Ecto neural progenitor cell (in vitro differentiated cells): ENCODE results near the gene TWIST2.

Experiments used
- DNase-seq: peaks from one replicate; pipeline ENCODE4 v3.0.0-alpha.2; 2018; ENCODE audit warnings: low spot score

TWIST2 gene

DNA sequence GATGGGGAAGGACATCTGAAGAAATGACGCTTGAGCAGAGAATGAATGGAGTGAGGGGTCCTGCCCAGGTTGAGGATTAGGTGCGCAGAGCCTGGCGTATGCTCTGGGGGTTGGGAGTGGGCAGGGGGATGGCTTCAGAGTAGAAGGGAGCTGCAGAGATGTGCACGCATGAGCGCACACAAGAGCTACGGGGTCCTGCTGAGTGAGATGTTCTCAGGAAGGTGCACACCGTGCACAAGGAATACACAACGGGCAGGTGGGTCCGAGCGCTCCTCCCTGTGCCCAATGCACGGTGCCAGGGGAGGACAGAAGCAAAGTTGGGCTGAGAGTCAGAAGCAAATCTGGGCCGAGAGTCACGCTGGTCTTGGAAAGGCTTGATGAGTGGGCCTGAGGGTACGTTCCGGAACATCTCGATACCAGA is 25.5 kb downstream of the TWIST2 start:
- no peak for DNase-seq

DNA sequence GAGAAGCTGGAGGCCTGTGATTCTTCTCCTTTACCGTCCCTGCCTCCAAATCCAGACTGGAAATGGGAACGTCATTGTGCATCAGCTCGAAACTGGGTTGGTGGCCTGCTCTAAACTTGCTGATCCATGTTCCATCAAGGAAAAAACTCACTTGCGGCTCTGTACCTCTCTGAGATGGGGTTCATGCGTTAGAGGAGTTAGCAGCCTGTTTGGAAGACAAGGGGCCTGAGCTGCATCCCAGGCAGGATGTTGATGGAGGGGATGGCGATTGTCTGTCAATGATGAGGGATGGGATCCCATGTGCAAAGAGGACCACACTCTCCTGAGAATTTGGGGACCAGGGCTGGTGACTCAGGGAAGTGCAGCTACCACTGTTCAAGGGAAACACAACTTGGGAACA is 26.0 kb downstream of the TWIST2 start:
- no peak for DNase-seq

DNA sequence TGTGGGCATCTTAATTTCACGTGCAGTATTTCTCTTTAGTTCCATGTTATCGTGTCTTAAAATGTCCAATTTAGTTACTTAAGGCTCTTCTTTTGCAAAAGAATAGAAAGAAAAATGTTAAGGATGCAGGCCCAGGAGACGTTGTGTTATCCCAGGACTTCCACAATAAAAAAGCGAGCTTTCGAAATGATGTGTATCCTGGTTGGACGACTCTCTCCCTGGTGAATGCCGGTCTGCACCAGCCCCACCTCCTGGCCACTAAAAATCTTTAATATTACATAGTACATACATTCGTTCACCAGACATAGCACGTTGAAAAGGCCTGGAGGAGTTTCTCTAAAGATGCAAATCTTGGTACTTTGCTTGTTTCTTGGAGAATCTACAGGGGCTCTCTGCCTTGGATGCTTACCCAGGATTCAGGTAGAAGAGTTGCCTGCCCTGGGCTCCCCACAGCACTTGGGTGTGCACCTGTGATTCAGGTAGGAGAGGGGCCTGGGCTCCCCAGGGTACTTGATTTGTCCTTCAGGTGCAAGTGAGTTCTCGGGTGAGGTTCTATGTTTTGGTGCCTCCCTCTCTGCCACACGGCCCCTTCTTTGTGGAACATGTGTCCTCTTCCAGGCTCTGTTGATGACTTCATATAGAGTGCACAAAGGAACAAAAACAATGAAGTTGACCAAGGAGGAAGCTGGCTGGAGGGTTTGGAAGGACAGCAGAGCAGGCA is 26.6 kb downstream of the TWIST2 start:
- DNase-seq: no peak

DNA sequence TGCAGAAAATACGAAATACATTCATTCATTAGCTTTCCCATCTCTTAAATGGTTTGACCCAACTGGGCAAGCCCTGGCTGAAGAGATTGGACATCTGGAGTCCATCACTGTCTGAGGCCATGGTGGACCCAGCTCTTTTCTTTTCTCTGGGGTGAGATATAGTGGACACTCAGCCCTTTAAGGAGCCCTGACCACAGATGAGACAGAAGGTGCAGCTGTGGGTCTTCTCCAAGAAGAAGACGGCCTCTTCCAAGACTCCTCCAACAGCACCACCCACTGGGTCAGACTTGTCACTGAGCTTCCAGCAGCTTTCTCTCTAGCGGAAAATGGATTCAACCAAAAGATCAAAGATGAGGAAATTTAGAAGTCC is 27.2 kb downstream of the TWIST2 start:
- peak; percentile 38 for DNase-seq

DNA sequence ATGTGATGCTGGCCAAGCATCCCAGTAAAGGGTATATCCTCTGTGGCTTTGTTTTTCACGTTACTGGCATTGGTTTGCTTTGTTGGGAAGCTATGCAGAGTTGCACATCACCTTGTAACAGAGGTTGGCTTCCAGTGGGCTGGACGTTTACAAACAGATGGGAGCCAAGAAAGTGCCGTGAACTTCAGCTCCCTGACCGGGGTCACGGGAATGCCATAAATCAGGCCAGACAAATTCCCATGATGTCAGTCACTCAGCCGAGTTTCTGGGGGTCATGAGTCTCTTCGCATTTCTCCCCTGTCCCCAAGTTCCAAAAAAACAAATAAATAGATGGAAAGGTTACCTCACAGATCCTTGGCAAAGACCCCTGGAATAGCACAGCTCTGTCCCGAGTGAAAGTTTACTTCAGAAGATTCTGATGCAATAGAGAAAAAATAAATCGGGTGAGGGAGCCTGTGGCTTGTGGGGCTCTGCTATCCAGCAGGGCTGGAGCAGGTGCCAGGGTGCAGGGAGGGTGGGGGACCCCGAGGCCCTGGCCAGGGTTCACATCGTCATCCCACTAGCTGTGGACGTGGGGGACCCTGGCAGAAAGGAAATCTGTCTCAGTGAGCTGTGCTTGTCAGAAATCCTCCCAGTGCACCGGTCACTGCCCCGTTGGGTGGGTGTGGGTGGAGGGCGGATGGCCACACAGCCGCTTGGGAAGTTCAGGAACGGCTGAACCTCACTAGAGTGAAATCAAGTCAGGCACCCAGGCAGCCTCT is 27.8 kb downstream of the TWIST2 start:
- no peak for DNase-seq

DNA sequence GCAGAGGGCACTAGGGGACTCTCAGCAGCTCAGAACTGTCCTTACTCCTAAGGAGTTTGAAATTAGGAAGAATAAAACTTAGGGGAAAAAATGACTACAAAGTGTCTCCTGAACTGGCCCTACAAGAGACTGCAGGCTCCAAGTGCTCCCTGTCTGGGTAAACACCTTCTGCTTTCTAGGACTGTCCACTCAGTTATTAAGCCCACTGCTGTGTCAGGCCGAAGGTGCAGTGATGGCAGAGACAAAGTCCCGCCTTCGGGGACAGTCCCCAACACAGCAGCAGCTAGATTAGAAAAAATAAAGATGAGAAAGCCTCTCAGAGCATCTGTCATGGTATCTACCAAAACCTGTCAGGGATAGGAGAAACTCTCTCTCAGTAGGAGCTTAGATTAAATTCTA is 28.3 kb downstream of the TWIST2 start:
- no peak for DNase-seq

DNA sequence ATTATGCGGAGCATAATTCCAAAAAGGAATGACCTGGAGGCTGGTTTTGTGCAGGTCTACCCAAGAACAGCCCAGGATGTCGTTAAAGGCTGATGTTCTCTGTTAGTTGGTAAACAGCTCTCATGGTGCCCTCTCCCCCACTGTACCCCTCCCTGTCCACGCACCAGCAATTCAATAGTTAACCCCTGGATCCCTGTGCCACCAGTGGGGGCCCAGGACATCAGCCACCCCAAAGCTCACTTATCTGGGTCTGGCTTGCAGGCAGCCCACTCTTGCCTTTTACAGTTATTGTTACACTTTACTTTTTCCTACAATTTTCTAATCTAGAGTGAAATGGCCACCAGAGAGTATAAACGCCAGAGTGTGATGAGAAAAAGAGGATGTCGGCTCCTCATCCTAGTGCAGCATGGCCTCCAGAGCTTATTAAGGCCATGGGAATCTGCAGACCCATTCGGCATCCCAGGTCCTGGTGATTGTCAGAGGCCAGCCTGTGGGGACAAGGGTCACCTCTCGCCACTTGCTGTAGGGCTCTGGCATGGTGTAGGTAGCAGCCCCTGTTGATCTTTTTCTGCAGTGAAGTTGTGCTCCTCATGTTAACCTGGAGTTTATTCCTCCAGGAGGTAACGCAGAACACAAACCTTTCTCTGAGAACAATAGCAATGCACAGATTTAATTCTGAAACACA is 30.3 kb downstream of the TWIST2 start:
- DNase-seq: no peak

DNA sequence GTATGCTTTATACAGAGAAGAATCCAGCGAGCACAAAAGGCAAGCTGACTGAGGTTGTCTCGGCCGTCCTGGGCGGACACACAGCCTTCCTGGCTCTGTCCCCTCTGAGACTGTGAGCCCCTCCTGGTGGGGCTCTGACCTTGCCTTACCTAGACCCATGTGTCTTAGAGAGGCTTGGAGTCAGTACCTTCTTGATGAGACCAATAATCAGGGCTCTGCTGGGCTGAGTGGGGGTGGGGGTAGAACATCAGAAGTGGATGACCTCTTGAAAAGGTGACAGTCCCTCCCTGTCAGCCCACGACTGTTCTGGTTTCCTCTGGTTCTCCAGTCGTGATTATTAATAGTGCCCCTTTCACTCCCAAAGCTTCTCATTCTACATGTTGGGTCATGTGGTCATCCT is 31.2 kb downstream of the TWIST2 start:
- DNase-seq: no peak

DNA sequence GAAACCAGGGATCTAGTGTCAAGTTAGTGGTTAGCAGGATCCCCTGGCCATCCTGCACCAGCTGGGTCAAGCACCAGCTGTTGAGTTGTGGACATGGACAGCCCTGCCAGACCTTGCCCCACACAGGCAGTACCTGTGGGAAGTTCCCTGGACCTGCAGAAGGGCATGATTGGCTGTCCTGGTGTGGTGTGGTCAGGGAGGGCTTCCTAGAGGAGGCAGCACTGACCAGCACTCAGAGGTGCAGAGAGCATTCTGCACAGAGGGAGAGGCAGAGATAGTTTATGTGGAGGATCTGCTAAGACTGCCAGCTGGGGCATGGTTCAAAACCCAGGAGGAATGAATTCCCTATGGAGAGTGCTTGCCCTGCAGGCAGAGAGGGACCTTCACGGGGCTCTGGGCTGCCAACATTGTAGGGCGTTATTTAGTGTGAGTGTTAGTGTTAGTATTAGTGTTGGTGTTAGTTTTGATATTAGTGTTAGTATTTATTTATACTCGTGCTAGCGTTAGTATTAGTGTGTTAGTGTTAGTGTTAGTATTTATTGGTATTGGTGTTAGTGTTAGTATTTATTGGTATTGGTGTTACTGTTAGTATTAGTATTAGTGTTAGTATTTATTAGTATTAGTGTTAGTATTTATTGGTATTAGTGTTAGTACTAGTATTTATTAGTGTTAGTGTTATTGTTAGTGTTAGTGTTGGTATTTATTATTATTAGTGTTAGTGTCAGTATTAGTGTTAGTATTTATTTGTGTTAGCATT is 31.9 kb downstream of the TWIST2 start:
- DNase-seq: no peak

DNA sequence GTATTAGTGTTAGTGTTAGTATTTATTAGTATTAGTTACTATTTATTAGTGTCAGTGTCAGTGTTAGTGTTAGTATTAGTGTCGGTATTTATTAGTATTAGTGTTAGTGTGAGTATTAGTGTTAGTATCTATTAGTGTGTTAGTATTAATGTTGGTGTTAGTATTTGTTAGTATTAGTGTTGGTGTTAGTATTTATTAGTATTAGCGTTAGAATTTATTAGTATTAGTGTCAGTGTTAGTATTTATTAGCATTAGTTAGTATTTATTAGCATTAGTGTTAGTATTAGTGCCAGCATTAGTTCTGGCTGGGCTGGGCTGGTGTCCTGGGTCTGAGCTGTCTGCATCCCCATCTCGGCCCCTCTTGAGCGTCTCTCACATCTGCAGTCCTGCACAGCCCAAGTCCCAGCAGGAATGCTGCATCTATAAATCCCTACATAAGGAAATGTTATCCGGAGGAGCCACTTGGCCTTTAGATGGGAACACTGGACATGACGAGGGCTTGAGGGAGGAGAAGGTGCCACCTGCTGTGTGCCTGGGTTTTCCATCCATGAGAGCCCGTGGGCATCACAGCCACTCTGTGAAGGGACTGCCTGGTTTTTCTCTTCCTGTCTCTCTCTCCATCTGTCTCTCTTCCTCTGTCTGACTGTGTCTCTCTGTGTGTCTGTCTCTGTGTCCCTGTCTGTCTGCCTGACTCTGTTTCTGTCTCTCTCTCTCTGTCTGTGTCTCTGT is 33.6 kb downstream of the TWIST2 start:
- DNase-seq: no peak

DNA sequence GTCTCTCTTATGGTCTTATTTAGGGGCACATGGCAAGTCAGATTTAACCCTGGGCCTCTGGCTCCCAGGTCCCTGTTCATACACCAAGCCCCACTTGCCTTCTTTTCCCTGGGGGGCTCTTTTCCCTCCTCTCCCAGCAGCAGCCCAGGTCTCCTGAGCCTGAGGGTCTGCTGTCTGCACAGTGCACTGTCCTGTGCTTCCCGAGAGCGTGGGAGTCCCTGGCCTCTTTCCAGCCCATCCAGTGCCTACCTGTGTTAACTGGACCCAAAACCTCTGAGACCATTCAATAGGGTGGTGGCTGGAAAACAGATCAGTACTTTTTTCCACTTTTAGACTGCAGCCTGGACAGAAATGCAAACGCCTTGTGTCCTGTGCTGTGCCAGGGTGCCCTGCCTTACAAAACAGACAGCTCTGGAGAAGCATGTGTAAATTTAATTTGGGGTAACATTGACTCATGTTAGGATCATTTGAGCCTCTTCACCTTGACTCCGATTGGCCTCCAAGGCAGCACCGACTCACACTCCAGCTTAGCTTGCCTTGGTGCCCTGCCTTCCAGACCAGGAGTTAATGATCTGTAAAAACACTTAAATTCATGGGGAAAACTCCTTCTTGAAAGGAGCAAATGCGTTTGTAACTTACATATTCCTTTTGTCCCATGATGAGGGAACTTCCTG is 34.3 kb downstream of the TWIST2 start:
- no peak for DNase-seq

DNA sequence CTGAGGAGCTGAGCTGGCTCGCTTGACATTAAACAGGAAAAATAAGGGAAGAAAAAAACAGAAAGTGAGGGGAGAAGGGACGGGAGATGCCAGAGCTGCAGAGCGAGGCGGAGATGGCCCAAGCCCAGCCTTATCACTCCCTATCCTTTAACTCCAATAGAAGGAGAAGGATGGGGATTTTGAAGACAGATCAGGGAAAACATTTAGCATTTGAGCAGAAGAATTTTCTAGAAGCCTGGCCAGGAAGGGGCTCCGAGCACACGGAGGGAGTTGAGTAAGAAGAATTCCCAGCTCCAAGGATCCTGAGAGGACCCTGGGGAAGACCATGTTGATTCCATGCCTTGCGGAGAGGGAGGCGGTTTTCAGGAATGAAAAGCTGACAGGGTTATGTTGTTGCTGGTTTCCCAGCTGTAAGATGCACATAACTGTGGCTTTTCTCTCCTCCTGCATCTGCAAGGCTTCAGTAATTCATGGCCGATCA is 35.6 kb downstream of the TWIST2 start:
- no peak for DNase-seq

DNA sequence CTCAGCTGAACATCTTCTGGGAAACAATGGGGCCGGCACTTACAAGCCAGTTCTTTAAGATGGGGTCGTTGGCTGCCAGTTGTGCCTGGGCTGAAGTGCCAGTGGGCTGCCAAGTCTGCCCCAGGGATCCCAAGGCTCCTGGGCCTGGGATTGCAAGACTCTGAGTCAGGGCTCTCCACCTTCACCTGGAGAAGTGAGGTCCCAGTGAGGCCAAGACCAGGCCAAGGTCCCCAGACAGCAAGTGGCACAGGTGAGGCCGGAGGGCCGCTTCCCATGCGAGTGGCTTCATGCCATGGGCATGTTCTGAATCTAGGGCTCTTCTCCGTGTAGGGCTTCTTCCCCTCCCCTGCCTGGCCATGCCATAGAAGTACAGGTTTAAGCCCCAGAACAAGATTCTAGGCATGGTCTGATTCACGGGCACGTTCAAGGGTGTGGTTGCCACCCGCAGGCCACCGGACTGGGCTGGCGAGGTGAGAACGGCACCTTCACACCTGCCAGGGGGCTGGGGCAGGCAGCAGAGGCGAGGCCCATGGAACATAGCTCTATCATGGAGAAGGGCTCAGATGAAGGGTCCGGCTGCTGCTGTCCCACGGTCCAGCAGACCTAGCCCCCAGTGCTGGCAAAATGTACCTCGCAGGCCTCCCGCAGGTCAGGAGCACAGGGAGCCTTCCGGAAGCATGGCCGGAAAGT is 36.4 kb downstream of the TWIST2 start:
- DNase-seq: no peak

DNA sequence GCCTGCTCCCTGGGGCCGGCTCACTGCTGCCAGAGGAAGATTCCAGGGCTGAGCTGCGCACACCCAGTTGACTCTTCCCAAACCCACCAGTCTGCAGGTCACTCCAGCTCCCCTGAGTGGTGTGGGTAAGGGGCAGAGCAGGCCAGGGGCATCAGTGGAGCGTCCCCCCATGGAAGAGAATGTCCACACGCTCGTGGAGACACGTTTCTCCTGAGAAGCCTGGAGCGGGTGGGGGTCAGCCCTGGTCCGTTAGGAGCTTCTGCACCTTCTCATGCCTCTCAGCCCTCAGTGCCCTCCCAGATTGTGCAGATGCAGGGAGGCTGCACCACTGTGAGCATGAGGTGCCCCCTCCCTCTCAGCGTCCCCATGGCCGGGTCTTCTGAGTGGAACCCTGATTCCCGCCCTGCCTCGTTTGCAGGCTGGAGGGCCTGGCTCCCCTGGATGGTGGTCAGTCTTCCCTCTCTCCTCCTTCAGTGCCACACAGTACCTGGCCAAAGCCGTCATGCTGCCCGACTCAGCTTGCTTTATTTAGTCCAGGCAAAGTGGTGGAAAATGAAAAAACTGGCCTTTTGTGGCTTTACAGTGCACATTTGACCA is 37.0 kb downstream of the TWIST2 start:
- no peak for DNase-seq

DNA sequence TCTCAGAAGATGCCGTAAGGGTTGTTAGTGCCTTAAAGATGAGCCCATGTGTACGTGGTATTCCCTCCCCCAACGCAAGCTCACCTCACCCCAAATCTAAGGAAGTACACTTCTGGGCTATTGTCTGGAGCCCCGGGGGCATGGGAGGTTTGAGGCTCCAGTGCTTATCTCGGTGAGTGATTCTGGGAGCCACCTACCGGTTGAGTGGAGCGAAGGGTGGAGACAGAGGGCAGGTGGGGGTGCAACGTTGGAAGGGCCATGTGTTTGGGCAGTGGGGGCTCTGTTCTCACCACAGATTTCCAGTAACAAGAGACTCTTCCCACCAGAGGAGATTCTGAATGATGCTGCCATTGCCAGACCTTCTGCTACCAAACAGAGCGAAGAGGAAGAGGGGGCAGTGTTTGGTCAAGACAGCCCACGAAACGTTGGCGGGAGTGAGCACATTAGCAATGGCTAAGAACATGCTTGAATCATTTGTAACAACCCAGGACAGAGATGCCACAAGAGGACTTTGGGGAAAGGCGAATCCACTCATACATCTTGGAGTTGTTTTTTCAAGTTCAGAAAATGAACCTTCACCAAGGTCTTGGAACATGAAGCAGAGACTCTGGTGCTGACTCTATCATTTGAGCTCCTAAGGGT is 38.7 kb downstream of the TWIST2 start:
- DNase-seq: no peak

DNA sequence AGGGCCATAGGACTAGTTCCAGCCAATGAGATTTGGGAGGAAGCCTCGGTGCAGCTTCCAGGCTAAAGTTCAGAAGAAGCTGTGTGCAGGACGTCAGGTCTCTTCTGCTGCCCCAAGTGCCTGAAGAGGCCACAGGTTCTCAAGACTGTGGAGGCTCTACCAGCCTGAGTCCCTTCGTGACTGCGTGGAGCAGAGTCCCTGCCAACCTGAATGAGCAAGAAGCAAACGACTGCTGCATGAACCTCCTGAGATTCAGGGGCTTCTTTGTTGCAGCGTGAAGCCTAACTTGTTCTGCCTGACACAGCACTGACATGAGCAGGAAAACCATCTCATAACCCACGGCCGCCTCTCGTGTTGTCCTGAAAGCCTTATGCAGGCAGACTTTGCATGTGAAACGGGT is 39.7 kb downstream of the TWIST2 start:
- DNase-seq: no peak

DNA sequence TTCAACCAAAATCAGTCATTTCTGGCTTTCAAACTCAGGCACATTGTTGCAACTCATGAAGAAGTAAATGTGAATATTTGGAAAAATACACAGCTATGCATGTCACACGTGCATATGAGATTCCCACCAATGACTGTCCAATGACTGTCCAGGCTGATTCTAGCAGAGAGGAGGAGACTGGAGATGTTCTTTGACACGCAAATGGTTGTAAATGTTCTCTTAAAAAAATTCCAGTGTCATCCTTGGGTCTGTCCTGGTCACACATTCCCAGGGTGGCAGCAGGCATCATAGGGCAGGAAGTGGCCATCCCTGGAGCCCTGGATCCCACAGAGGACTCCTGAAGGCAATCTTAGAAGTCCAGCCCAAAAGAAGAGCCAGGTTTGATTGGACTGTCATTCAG is 40.9 kb downstream of the TWIST2 start:
- no peak for DNase-seq

DNA sequence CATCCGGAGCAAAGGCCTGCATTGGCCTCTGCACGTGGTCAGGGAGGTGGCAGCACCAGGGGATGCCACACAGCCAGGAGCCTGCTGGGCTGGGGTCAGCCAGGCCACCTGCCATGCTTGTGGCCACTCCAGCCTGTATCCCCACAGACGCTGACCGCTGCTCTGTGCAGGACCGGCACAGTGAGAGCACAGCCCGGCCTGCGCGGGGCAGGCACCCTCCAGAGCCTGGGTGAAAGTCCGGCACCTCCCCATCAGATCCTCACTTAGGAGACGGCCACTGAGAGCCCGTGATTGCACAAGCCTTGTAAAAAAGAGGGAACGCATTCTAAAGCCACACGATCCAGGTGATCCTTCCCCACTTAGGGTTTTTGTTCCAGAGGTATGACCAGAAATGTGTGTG is 42.2 kb downstream of the TWIST2 start:
- DNase-seq: no peak

DNA sequence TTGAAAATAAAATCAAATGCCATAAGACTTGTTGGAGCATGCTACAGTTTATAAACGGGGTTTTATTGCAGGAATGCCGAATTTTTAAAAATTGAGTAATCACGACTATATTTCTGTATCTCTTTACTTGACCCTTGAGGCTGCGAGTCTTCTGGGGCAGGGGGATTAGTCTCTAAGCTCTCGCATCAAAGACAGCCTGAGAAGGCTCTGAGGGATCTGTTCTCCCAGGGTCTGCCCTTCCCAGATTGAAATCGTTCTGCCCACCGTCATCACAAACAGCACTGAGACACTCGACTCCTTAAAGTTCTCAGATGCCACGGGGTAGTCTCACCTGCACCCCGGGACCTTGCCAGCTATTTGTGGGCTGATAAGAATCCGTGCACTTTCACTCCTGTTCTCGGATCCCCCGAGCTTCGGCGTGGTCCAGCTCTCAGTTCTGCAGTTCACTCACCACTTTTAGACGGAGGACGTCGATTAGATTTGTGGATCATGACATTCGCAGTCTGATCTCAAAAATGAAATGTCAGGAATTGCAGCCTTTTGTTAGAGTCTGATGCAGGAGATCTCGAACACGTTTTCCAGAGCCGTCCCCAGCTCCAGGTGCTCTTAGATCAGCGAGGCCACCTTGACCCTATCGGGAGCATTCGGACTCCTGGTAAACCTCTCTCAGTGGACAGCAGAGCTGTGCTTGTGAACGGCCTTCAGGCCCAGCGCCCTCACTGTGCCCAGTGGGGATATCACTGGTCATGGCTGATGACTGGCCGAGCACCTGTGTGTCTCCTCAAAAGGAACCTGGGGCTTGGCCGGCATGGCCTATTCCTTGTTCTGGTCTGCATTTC is 43.0 kb downstream of the TWIST2 start:
- DNase-seq: no peak
